Vagina (tissue), 2 donors: Measurements from ENCODE around the gene CLEC16A.

Experiments used
- CTCF ChIP-seq, 3 experiments: fragments of 450-650 bp in 2 of 3; fragments of 200-600 bp in 1 of 3; sonication (generic) in 1 of 3; IDR thresholded peaks; one replicate each; pipeline ENCODE4 v1.5.1; 2017 to 2019; ENCODE audit warnings: antibody characterized with exemption in 3 of 3, mild to moderate bottlenecking in 2 of 3, moderate library complexity in 2 of 3
- POLR2A ChIP-seq, 2 donors: fragments of 450-650 bp; IDR thresholded peaks; one replicate each; pipeline ENCODE4 v1.6.1; 2017; ENCODE audit warnings: antibody characterized with exemption in 2 of 2, mild to moderate bottlenecking in 2 of 2, moderate library complexity in 2 of 2

GRCh38 chr16:10979717-10980601, 35.6 kb downstream of the CLEC16A start:
- TF ChIP-seq POLR2A (IDR thresholded peaks at IDR 0.05) (no peak), CTCF (IDR thresholded peaks at IDR 0.05) (no peak)
